ENCODE data around the gene YPEL5.

DNA sequence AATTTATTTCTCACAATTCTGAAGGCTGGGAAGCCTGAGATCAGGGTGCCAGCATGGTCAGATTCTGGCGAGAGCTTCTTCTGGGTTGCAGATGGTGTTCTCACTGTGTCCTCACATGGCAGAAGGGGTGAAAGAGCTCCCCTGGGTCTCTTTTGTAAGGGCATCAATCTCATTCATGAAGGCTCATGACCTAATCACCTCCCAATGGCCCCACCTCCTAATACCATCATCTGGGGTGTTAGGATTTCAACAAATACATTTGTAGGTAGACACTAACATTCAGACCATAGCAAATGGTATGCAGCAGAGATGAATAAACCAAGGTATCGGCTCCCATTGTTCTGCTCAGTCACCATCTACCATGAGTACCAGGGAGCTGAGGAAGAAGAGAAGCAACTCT, 32.7 kb downstream of the YPEL5 start:
- TF ChIP-seq TAF1 (IDR thresholded peaks at IDR 0.05; ENCODE audit: borderline replicate concordance, low read depth, low read length) (no peak), POLR2A (IDR thresholded peaks at IDR 0.05; ENCODE audit: low read depth, low read length) (no peak)
